HL-60 (cell line): ENCODE results near the gene HMX3.

Experiments used
- DNase-seq, 2 experiments: peaks; one replicate each; pipeline ENCODE4 v3.0.0-alpha.2; 2010 to 2020; ENCODE audit warnings: low read depth in 1 of 2, low spot score in 1 of 2
- H3K27ac ChIP-seq: fragments of 250-450 bp; sonication (Bioruptor Pico); replicated peaks from 2 replicates; pipeline ENCODE4 v1.5.1; 2020; ENCODE audit warnings: mild to moderate bottlenecking, moderate library complexity
- H3K27me3 ChIP-seq: fragments of 250-450 bp; sonication (Bioruptor Pico); 2 replicates; pipeline ENCODE4 v1.5.1; 2021; ENCODE audit warnings: mild to moderate bottlenecking, moderate library complexity; ENCODE audit not compliant: insufficient read depth, poor library complexity, severe bottlenecking
- H3K4me3 ChIP-seq: replicated peaks from 2 replicates; pipeline ENCODE4 v1.5.1; 2011; ENCODE audit warnings: mild to moderate bottlenecking, control low read depth, low read length; ENCODE audit not compliant: insufficient read depth
- CTCF ChIP-seq: IDR thresholded peaks from one replicate; pipeline ENCODE4 v1.5.1; 2011; ENCODE audit warnings: low read length, control low read depth, inconsistent platforms; ENCODE audit not compliant: insufficient read depth
- GABPA ChIP-seq: IDR thresholded peaks from 2 replicates; pipeline ENCODE4 v1.6.1; 2012; ENCODE audit warnings: low read depth
- POLR2AphosphoS5 ChIP-seq: IDR thresholded peaks from 2 replicates; pipeline ENCODE4 v1.6.1; 2012; ENCODE audit warnings: low read depth
- REST ChIP-seq: IDR thresholded peaks from 2 replicates; pipeline ENCODE4 v1.6.1; 2012; ENCODE audit warnings: low read depth; ENCODE audit not compliant: insufficient replicate concordance
- SPI1 ChIP-seq: IDR thresholded peaks from 2 replicates; pipeline ENCODE4 v1.6.1; 2012; ENCODE audit warnings: low read depth, mild to moderate bottlenecking, borderline replicate concordance
- long read RNA-seq: library from polyadenylated mRNA; unstranded; transcript quantifications from one replicate; pipeline ENCODE4 v2.0.0, GENCODE V29; 2020

The HMX3 gene
- long read RNA-seq = 0 reads

DNA sequence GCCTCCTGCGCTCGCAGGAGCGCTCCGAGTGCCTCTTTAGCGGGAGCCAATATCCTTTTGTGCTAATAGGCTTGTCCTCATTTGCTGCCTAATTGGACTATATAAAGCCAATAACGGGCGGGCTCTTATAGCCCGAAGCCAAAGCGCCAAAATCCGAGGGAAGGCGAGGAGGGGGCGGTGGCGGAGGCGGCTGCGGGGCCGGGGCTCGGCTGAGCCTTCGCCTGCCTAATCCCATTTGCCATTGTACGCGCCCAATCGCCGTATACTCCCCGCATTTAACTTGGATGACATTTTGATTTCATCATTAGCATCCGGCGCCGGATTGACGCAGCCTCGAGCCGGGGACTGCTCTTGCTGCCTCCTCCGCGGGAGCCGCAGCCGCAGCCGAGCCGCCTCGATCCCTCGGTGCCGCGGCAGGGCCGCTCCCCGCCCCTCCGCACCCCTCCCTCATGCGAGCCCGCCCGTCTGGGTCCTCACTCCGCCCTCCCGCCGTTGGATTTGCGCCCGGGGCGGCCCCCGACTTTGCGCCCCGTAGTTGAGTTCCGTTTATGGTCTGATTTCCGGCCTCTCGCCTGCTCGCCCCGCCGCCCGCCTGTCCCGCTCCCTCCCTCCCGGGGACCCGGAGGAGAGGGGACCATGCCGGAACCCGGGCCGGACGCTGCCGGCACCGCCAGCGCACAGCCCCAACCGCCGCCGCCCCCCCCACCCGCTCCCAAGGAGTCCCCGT, at the start of gene HMX3:
TSS of gene HMX3 (plus strand) at position 556 of the 727 bp plus-strand sequence. CDS start at position 637, 81 bp downstream.
- Histone ChIP-seq H3K4me3 (peak within 1 kb of the TSS; percentile 49), H3K27me3 (peaks cover 94% of the 10 kb centered on the region), H3K27ac (no peak within 1 kb of the TSS)
- DNase-seq = peak in 1 of 2 experiments; percentile 36
- TF ChIP-seq SPI1 (no peak), POLR2AphosphoS5 (no peak), GABPA (no peak), REST (no peak), CTCF (no peak)

DNA sequence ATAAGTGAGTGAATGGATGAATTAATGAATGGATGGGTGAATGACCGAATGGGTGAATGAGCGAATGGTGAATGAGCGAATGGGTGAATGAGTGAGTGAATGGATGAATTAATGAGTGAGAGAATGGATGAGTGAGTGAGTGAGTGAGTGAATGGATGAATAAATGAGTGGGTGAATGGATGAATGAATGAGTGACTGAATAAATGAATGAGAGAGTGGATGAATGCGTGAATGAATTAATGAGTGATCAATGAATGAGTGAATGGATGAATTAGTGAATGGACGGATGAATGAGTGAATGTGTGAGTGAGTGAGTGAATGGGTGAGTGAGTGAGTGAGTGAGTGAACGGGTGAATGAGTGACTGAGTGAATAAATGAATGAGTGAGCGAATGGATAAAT, 49.5 kb upstream of the HMX3 start:
- Histone ChIP-seq H3K27ac (no peak overlapping the region), H3K4me3 (no peak overlapping the region), H3K27me3 (no peaks in the 10 kb centered on the region)
- no peak for TF ChIP-seq SPI1
- TF ChIP-seq POLR2AphosphoS5 = no peak
- TF ChIP-seq GABPA = no peak
- no peak for TF ChIP-seq REST
- no peak for TF ChIP-seq CTCF
- no peak for DNase-seq

GRCh38 chr10:123087348-123087747, 48.4 kb upstream of the HMX3 start:
- Histone ChIP-seq H3K27ac (no peak overlapping the region), H3K27me3 (no peaks in the 10 kb centered on the region), H3K4me3 (no peak overlapping the region)
- no peak for DNase-seq
- TF ChIP-seq SPI1 = no peak
- no peak for TF ChIP-seq REST
- TF ChIP-seq GABPA = no peak
- no peak for TF ChIP-seq CTCF
- TF ChIP-seq POLR2AphosphoS5 = no peak
